Measurements from ENCODE around the gene DNAJC5. TPM values are rescaled to one million over a fixed set of nuclear protein-coding genes. Genes with fewer than 3 reads are reported as not detected.
A peak's percentile ranks its signal among the peaks of the same experiment; 100 is the strongest.
"Not testable (repeated sequence)": the region's sequence is repeated elsewhere in the genome, so short reads cannot be mapped to it uniquely, and the experiment has no call there.

DNAJC5 gene
- total RNA-seq, 1 experiment from 2014 or later, result 64.1 TPM

DNA sequence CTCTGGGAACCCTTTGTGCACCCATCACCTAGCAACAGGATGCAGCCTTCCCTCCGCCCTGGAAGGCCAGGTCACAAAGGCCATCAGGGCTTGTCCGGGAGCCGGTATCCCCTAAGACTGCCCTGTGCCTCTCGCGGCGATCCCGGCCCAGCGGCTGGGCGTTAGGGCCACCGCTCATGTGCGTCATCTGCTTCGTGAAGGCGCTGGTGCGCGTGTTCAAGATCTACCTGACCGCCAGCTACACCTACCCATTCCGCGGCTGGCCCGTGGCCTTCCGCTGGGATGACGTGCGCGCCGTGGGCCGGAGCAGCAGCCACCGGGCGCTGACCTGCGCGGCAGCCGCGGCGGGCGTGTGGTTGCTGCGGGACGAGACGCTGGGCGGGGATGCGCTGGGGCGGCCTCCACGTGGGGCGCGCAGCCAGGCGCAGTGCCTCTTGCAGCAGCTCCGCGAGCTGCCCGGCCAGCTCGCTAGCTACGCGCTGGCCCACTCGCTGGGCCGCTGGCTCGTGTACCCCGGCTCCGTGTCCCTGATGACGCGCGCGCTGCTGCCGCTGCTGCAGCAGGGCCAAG is 33.5 kb upstream of the DNAJC5 start, which contains the start of gene ABHD16B:
ABHD16B (plus strand) TSS at position 134 of the 570 bp plus-strand sequence; CDS start at position 177, 43 bp downstream.
- DNase-seq (ENCODE audit: low read depth), result no peak

GRCh38 chr20:63861981-63862901 is 32.7 kb upstream of the DNAJC5 start:
- DNase-seq (ENCODE audit: low read depth), result no peak

- no peak for DNase-seq (ENCODE audit: low read depth)
Observed at GRCh38 chr20:63863021-63863797, 31.7 kb upstream of the DNAJC5 start.

DNA sequence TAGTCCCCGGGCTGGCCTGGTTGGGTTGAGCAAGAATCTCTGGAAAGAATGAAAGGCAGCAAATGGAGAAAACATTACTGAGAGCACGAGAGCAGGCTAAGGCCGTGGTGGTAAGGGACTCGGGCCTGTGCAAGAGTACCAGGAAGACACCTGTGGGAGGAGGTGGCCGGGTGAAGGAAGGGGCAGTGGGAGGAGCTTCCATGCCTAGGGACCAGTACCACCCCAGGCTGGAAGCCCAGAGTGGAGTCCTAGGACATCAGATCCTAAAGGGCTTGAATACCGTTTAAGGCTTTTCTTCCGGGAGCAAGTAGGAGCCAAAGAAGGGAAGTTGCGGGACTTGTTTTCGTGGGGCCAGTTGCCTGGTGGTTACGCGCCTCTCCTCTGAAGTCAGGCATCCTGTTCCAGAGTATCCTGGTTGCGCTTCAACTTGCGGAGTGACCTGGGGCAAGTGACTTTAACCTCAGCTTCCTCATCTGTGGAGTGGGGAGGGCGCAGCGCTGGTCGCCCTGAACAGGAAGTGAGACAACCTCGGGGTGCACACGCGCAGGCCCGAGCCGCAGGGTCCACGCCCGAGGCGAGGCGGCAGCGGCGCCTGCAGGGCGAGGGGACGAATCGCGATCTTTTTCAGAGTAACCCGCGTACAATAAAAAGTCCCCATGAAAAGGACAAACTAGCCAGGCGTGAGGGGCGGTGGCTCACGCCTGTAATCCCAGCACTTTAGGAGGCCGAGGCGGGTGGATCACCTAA is 31.0 kb upstream of the DNAJC5 start:
- peak; percentile 78 for DNase-seq (ENCODE audit: low read depth)

- DNase-seq (ENCODE audit: low read depth), result no peak
Observed at GRCh38 chr20:63864545-63864977, 30.4 kb upstream of the DNAJC5 start.

DNA sequence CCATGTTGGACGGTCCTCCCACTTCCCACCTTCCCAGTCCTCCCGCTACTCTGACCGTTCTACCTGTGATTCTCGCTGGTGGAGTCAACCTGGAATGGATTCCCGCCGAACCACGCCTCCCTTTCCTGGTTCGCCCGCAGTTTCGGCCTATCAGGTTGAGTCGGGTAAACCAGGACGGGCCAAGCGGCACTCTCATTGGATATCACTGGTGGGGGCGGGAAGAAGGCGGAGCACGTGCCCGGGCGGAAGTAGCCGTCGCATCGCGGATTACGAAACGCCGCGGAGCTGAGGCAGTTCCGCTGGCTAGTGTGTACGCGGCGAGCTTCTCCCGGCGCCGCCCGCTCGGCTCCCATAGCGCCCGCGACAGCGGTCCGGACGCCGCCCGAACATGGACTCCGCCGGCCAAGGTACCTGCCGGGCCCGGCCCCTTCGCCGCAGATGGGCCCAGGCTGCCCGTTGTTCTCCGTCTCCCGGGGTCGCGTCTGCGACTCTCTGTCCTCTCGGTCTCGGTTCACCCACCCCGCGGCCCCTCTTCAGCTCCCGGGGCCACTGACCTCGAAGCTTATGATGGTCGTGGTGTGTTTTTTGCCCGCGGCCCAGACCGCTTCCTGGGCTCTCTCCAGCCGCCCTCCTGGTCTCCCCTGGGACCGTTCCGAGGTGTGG is 29.8 kb upstream of the DNAJC5 start, which contains the start of gene TPD52L2:
TPD52L2 (plus strand) TSS at position 293 of the 663 bp plus-strand sequence; CDS start at position 389, 96 bp downstream.
- DNase-seq (ENCODE audit: low read depth), result peak; percentile 97

DNA sequence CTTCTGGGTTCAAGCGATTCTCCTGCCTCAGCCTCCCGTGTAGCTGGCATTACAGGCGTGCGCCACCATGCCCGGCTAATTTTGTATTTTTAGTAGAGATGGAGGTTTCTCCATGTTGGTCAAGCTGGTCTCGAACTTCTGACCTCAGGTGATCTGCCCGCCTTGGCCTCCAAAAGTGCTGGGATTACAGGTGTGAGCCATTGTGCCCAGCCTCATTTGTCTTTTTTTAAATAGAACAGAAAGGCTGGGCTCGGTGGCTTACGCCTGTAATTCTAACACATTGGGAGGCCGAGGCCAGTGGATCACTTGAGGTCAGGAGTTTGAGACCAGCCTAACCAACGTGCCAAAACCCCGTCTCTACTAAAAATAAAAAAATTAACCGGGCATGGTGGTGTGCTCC is 27.9 kb upstream of the DNAJC5 start:
- DNase-seq (ENCODE audit: low read depth), result not testable (repeated sequence)

DNA sequence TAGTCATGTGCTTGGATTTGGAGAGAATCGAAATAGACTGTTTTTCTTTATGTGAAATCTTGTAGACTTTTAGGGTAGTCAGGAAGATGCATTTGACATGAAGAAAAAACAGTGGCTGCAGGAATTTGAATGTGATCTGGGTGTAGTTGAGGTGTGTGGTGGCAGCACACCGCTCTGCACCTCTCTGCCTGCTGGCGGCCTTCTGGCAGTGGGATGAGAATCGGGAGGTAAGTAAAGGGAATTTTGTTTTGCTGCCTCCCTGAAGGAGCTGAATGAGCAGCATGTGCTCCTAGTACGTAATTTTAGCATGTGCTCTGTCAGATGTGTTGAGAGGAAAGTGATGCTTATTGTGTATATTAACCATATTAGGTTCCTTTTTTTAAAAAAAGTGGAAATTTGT is 26.7 kb upstream of the DNAJC5 start:
- no peak for DNase-seq (ENCODE audit: low read depth)

GRCh38 chr20:63873477-63873971 is 21.4 kb upstream of the DNAJC5 start:
- DNase-seq (ENCODE audit: low read depth), result peak; percentile 66

GRCh38 chr20:63874241-63874640 is 20.7 kb upstream of the DNAJC5 start:
- DNase-seq (ENCODE audit: low read depth), result not testable (repeated sequence)

DNA sequence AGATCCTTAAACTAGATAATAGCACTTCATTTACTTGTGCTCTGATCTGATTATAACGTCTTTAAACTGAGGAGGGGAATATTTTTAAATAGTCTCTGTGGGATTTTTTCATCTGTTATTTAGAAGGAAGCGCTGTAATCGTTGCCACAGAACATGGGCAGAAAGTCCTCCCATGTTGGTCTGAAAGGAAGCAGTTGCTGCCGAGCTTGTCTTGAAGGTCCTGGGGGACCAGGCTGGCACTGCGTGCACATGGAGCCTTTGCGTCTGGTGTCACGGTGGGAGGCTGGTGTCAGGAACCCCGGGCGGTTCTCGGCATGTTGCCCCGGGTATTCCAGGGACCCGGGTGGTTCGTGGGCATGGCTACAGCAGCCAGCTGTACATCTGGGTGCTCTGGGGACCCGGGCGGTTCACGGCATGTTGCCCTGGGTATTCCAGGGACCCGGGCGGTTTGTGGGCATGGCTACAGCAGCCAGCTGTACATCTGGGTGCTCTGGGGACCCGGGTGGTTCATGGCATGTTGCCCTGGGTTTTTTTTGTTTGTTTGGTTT is 18.4 kb upstream of the DNAJC5 start:
- no peak for DNase-seq (ENCODE audit: low read depth)

GRCh38 chr20:63877755-63878470 is 17.0 kb upstream of the DNAJC5 start:
- DNase-seq (ENCODE audit: low read depth), result no peak

GRCh38 chr20:63878899-63879663 is 15.8 kb upstream of the DNAJC5 start:
- no peak for DNase-seq (ENCODE audit: low read depth)

GRCh38 chr20:63880901-63881300 is 14.0 kb upstream of the DNAJC5 start:
- DNase-seq (ENCODE audit: low read depth), result not testable (repeated sequence)

DNA sequence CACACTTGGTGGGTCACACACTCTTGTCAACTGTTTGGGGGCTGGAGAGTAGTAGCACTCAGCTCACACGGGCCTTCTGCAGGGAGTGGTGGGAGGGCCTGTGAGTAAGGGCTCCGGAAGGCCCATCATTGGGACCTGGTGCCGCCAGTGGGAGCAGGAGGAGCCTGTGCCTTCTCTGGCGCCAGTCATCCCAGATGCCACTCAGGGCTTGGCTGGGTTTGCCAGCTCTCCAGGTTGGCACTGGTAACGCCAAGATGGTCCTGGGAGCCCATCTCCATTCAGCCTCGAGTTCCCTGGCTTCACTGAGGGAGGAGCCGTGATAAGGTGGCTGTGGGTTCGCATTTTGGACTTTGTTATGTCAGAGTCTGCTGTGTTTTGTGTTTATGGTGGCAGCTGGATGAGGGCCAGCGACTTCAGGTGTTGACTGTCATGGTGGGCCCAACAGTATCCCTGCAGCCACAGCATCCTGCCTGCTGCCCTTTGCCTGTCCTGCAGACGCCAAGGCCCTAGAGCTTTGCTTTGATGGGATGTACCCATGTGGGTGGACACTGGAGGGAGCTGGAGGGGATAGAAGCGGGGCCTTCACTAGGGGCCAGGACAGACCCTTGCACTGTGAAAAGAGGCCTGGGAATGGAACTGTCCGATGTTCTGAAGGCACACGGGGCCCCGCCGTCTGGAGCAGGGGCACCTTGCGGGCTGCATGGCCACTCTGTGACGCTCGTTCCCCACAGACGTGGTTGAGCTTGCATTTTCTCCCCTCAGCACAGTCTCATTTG is 13.3 kb upstream of the DNAJC5 start:
- DNase-seq (ENCODE audit: low read depth), result no peak

DNA sequence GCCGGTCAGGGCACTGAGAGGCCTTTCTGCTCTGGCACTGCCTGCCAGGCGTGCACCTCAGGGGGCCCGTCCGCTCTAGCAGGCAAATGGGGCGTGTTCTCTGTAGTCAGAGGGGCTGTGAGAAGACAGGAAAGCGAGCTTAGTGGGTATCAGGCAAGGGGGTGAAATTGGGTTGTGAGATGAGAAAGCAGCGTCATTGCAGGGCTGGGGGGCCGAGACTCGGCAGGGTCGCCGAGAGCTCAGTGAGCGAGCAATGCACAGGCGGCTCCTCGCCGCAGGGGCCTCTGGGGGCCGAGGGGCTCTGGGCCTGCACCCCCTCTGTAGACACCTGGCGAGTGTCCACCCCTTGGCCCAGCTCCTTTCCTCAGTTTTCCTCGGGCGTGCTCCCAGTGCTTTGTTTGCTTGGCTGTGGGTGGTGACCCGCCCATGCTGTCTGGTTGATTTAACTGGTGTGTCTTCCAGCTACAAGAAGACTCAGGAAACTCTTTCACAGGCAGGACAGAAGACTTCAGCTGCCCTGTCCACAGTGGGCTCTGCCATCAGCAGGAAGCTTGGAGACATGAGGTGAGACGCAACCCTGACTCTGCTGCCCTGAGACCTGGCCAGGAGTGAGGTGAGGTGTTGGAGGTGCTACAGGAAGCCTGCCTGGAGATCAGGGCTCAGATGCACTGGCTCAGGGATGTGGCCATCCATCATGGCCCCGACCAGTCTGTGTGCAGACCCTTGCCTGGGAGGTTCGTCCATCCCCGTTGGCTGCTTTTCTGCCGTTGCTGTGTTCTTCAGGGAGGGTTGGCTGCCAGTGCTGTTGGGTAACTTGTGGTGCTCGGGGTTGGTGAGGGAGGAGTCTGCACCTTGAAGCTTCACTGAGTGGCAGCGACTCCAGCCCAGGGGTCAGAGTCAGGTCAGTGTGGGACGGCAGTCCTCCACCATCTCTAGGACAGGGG is 12.4 kb upstream of the DNAJC5 start:
- DNase-seq (ENCODE audit: low read depth), result no peak

GRCh38 chr20:63883201-63883593 is 11.7 kb upstream of the DNAJC5 start:
- no peak for DNase-seq (ENCODE audit: low read depth)
